SK-N-SH treated with all-trans-retinoic acid at 6 μM for 48 hours (cell line): Measurements from ENCODE around the gene C13orf46.

Experiments
- ATAC-seq: fragments of 200-7000 bp; cut with Tn5 transposase; 3 replicates; pipeline ENCODE4 v1.9.1; 2020; ENCODE audit warnings: mild to moderate bottlenecking, moderate library complexity
- ARNTL ChIP-seq: fragments of 450-650 bp; formaldehyde crosslinking; IDR thresholded peaks from 2 replicates; pipeline ENCODE4 v1.5.0; 2020; ENCODE audit warnings: low read depth, mild to moderate bottlenecking, moderate library complexity, borderline replicate concordance
- BACH2 ChIP-seq: fragments of 250-450 bp; sonication (Bioruptor Pico); IDR thresholded peaks from 2 replicates; pipeline ENCODE4 v1.9.0; 2021; ENCODE audit warnings: mild to moderate bottlenecking, borderline replicate concordance
- CSDC2 ChIP-seq: fragments of 250-450 bp; sonication (Bioruptor Pico); IDR thresholded peaks from 2 replicates; pipeline ENCODE4 v1.5.0; 2020; ENCODE audit warnings: mild to moderate bottlenecking, moderate library complexity
- ESRRG ChIP-seq: fragments of 250-450 bp; sonication (Bioruptor Pico); IDR thresholded peaks from 2 replicates; pipeline ENCODE4 v1.6.1; 2021; ENCODE audit warnings: mild to moderate bottlenecking
- GLIS3 ChIP-seq: fragments of 250-450 bp; sonication (Bioruptor Pico); IDR thresholded peaks from 2 replicates; pipeline ENCODE4 v1.5.0; 2020; ENCODE audit warnings: mild to moderate bottlenecking, moderate library complexity
- ISL1 ChIP-seq: fragments of 250-450 bp; sonication (Bioruptor Pico); IDR thresholded peaks from 2 replicates; pipeline ENCODE4 v2.1.2; 2022; ENCODE audit warnings: mild to moderate bottlenecking, moderate library complexity
- OSR1 ChIP-seq: fragments of 250-450 bp; sonication (Bioruptor Pico); IDR thresholded peaks from 2 replicates; pipeline ENCODE4 v1.8.0; 2022; ENCODE audit warnings: moderate library complexity, mild to moderate bottlenecking, inconsistent platforms
- PPARA ChIP-seq: fragments of 250-450 bp; sonication (Bioruptor Pico); IDR thresholded peaks from 2 replicates; pipeline ENCODE4 v1.5.0; 2020; ENCODE audit warnings: mild to moderate bottlenecking, borderline replicate concordance
- SNAI2 ChIP-seq: fragments of 250-450 bp; sonication (Bioruptor Pico); IDR thresholded peaks from 2 replicates; pipeline ENCODE4 v1.5.0; 2020; ENCODE audit warnings: mild to moderate bottlenecking, moderate library complexity
- TCF4 ChIP-seq: fragments of 250-450 bp; sonication (Bioruptor Pico); IDR thresholded peaks from 2 replicates; pipeline ENCODE4 v1.8.0; 2021; ENCODE audit warnings: mild to moderate bottlenecking, moderate library complexity, borderline replicate concordance
- TOX ChIP-seq: fragments of 250-450 bp; sonication (Bioruptor Pico); IDR thresholded peaks from 2 replicates; pipeline ENCODE4 v1.8.0; 2021; ENCODE audit warnings: mild to moderate bottlenecking, moderate library complexity, borderline replicate concordance
- ZFP30 ChIP-seq: fragments of 450-650 bp; formaldehyde crosslinking; IDR thresholded peaks from 2 replicates; pipeline ENCODE4 v1.5.0; 2022; ENCODE audit warnings: mild to moderate bottlenecking, moderate library complexity
- ZNF565 ChIP-seq: fragments of 450-650 bp; formaldehyde crosslinking; conservative IDR thresholded peaks from 2 replicates; pipeline ENCODE4 v1.5.0; 2020; ENCODE audit warnings: low read depth, mild to moderate bottlenecking, moderate library complexity
- ZNF70 ChIP-seq: fragments of 450-650 bp; formaldehyde crosslinking; IDR thresholded peaks from 2 replicates; pipeline ENCODE4 v1.5.0; 2020; ENCODE audit warnings: mild to moderate bottlenecking, moderate library complexity
- ZNF8 ChIP-seq: fragments of 450-650 bp; formaldehyde crosslinking; IDR thresholded peaks from 2 replicates; pipeline ENCODE4 v1.5.0; 2020; ENCODE audit warnings: mild to moderate bottlenecking, moderate library complexity
- TF ChIP-seq, protein P1 (sequence below): fragments of 250-450 bp; sonication (Bioruptor Pico); IDR thresholded peaks from 2 replicates; pipeline ENCODE4 v1.8.0; 2020; ENCODE audit warnings: mild to moderate bottlenecking, moderate library complexity, borderline replicate concordance
- TF ChIP-seq, protein P2 (sequence below): fragments of 250-450 bp; sonication (Bioruptor Pico); IDR thresholded peaks from 2 replicates; pipeline ENCODE4 v1.5.0; 2020; ENCODE audit warnings: mild to moderate bottlenecking, moderate library complexity
- TF ChIP-seq, protein P3 (sequence below): fragments of 250-450 bp; sonication (Bioruptor Pico); IDR thresholded peaks from 2 replicates; pipeline ENCODE4 v1.5.1; 2021; ENCODE audit warnings: mild to moderate bottlenecking, moderate library complexity
- TF ChIP-seq, protein P4 (sequence below): fragments of 250-450 bp; sonication (Bioruptor Pico); IDR thresholded peaks from 2 replicates; pipeline ENCODE4 v1.8.0; 2021; ENCODE audit warnings: low read depth, mild to moderate bottlenecking, moderate library complexity, borderline replicate concordance
- TF ChIP-seq, protein P5 (sequence below): fragments of 250-450 bp; sonication (Bioruptor Pico); IDR thresholded peaks from 2 replicates; pipeline ENCODE4 v1.5.1; 2020; ENCODE audit warnings: low read depth, mild to moderate bottlenecking, moderate library complexity

Gene C13orf46

DNA sequence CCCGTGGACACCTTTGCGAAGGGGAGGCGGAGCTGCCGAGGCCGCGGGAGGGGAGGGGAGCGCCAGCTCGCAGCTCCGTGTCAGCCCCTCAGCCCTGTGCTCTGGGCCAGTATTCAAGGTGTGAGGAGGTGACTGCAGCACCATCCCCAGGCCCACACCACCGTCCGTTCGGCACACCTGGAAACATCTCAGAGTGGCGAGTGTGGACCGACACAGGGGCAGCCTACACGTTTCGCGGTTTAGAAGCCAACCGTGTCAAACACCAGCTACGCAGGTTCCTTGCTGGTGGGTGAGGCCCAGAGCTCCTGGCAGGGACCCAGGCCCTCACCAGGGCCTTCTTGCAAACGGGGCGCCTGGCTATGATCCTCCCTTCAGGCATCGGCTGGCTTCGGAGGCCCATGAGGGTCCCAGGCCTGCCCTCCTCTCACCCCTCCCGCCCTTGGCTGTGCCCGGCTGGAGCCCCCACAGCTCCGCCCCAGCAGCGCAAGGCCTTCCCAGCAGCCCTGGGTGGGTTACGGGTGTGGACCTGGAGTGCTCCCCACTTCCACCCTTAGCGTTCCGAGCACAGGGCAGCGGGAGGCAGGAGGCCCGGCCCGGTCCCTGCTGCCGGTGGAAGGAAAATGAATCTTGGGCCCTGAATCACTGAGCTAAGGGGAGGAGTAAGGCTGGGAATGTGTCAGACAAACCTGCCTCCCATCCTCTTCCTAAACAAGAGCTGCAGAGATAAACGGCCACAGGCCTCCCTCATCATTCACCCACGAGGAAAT is 1.2 kb downstream of the C13orf46 start (continued):
- TF ChIP-seq, protein P1, sequence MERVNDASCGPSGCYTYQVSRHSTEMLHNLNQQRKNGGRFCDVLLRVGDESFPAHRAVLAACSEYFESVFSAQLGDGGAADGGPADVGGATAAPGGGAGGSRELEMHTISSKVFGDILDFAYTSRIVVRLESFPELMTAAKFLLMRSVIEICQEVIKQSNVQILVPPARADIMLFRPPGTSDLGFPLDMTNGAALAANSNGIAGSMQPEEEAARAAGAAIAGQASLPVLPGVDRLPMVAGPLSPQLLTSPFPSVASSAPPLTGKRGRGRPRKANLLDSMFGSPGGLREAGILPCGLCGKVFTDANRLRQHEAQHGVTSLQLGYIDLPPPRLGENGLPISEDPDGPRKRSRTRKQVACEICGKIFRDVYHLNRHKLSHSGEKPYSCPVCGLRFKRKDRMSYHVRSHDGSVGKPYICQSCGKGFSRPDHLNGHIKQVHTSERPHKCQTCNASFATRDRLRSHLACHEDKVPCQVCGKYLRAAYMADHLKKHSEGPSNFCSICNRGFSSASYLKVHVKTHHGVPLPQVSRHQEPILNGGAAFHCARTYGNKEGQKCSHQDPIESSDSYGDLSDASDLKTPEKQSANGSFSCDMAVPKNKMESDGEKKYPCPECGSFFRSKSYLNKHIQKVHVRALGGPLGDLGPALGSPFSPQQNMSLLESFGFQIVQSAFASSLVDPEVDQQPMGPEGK (CRISPR knock-in tag): no peak
- TF ChIP-seq ARNTL (CRISPR knock-in tag): no peak
- TF ChIP-seq ISL1 (CRISPR knock-in tag): no peak
- no peak for TF ChIP-seq ZNF70 (CRISPR knock-in tag)
- no peak for TF ChIP-seq TOX (CRISPR knock-in tag)
- TF ChIP-seq SNAI2 (CRISPR knock-in tag): no peak
- TF ChIP-seq, all 23 proteins: peak for 0

DNA sequence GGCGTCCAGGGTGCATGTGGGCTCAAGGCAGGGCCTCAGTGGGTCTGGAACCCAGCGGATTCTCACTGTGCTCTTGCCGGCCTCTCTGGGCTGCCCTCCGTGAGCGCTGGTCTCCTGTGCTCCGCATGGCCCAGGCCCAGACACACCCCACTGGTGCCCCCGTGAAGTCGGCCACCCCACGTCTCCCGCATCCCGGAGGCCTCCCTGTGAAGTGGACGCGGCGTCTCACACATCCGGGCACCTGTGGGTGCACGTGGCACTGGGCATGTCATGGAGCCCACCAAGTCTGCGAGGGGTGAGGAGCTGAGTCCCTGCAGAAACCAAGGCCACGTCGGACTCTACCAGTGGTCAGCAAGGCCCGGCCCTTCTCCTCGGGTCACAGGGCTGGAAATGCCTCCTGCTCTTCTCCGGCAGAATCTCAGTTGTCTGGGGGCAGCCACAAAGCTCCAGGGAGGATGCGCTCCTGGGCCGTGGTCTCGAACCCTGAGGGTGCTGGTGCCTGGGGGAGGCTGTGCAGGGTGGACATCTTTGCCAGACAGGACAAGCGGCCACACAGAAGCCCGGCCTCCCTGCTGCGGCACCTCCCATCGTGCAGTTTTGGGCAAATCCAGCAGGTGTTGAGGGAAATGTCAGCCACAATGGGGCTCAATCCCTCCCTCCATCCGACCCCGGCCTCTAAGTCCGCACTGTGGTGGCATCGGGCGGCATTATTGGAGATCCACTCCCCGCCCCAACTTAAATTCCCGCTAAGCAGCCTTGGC is 2.2 kb downstream of the C13orf46 start:
- TF ChIP-seq ZNF8 (CRISPR knock-in tag) (no peak), ARNTL (CRISPR knock-in tag) (no peak), GLIS3 (no peak), PPARA (CRISPR knock-in tag) (no peak)
- TF ChIP-seq, protein P2, sequence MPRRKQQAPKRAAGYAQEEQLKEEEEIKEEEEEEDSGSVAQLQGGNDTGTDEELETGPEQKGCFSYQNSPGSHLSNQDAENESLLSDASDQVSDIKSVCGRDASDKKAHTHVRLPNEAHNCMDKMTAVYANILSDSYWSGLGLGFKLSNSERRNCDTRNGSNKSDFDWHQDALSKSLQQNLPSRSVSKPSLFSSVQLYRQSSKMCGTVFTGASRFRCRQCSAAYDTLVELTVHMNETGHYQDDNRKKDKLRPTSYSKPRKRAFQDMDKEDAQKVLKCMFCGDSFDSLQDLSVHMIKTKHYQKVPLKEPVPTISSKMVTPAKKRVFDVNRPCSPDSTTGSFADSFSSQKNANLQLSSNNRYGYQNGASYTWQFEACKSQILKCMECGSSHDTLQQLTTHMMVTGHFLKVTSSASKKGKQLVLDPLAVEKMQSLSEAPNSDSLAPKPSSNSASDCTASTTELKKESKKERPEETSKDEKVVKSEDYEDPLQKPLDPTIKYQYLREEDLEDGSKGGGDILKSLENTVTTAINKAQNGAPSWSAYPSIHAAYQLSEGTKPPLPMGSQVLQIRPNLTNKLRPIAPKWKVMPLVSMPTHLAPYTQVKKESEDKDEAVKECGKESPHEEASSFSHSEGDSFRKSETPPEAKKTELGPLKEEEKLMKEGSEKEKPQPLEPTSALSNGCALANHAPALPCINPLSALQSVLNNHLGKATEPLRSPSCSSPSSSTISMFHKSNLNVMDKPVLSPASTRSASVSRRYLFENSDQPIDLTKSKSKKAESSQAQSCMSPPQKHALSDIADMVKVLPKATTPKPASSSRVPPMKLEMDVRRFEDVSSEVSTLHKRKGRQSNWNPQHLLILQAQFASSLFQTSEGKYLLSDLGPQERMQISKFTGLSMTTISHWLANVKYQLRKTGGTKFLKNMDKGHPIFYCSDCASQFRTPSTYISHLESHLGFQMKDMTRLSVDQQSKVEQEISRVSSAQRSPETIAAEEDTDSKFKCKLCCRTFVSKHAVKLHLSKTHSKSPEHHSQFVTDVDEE (CRISPR knock-in tag): no peak
- no peak for ATAC-seq

DNA sequence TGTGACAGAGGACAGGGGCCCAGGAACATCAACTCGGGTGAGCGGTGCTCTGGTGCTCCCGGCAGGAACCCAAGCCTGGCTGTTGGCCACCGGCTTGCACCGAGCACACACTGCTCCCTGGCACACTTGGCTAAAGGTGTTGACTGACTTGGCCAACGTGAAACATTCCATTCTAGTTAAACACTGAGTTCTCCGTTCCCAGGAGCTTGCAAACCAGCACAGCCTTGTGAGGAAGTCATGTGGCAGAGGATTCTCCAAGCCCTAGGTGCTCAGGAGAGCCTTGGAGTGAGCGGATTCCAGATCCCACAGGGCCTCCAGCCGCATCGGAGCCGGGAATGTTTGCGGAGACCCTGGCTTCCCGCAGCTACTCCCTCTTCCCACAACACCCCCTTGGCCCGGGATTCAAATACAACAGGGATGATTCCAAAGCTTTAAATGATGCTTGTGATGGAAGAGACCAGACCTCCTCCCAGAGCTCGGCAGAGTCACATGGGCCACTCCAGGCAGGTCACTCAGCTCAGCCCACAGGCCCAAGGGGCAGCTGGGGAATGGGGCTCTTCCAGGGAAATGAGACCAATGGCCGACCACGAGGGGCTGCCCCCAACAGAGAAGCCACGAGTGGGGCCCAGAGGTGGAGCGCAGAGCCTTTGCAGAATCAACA is 2.9 kb downstream of the C13orf46 start:
- TF ChIP-seq TCF4 (CRISPR knock-in tag) (no peak), OSR1 (CRISPR knock-in tag) (no peak), ZFP30 (CRISPR knock-in tag) (no peak), GLIS3 (no peak), PPARA (CRISPR knock-in tag) (no peak), ZNF8 (CRISPR knock-in tag) (no peak), ZNF70 (CRISPR knock-in tag) (no peak), ESRRG (CRISPR knock-in tag) (no peak), BACH2 (no peak)
- TF ChIP-seq, protein P3, sequence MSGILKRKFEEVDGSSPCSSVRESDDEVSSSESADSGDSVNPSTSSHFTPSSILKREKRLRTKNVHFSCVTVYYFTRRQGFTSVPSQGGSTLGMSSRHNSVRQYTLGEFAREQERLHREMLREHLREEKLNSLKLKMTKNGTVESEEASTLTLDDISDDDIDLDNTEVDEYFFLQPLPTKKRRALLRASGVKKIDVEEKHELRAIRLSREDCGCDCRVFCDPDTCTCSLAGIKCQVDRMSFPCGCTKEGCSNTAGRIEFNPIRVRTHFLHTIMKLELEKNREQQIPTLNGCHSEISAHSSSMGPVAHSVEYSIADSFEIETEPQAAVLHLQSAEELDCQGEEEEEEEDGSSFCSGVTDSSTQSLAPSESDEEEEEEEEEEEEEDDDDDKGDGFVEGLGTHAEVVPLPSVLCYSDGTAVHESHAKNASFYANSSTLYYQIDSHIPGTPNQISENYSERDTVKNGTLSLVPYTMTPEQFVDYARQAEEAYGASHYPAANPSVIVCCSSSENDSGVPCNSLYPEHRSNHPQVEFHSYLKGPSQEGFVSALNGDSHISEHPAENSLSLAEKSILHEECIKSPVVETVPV (CRISPR knock-in tag): no peak
- TF ChIP-seq, protein P4, sequence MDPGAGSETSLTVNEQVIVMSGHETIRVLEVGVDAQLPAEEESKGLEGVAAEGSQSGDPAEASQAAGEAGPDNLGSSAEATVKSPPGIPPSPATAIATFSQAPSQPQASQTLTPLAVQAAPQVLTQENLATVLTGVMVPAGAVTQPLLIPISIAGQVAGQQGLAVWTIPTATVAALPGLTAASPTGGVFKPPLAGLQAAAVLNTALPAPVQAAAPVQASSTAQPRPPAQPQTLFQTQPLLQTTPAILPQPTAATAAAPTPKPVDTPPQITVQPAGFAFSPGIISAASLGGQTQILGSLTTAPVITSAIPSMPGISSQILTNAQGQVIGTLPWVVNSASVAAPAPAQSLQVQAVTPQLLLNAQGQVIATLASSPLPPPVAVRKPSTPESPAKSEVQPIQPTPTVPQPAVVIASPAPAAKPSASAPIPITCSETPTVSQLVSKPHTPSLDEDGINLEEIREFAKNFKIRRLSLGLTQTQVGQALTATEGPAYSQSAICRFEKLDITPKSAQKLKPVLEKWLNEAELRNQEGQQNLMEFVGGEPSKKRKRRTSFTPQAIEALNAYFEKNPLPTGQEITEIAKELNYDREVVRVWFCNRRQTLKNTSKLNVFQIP (CRISPR knock-in tag): no peak
- no peak for ATAC-seq

DNA sequence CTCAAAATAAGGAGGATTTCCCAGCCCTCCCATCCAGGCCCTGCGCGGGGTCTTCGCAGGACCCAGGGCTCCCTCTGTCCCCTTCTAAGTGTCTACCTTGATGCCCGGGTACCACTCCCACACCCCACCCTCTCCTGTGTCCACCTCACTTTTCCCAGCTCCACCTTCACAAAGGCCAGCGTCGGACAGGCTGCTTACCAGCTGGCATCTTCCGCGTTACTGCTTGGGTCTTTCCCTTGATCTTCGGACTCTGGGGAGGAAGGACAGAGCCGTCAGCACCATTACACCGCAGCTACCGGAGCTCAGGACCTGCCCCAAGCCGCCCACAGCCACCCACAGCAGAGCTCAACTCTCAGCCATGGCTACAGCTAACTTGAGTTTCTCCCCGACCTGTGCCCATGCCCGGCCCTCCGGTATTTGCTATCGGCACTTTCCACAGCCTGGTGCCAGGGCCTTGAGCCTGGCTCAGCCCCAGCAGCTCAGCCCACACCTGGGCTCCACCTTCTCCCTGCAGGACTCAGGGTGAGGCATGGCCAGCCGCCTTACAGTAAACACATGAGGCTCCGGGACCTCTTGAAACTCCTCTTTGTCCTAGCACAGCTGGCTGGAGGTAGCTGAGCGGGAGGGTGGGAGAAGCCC is 3.8 kb downstream of the C13orf46 start:
- no peak for ATAC-seq
- TF ChIP-seq BACH2: no peak
- TF ChIP-seq ZNF70 (CRISPR knock-in tag): no peak
- TF ChIP-seq CSDC2: no peak
- TF ChIP-seq TCF4 (CRISPR knock-in tag): no peak
- no peak for TF ChIP-seq SNAI2 (CRISPR knock-in tag)
- no peak for TF ChIP-seq ZNF8 (CRISPR knock-in tag)
- TF ChIP-seq, protein P2 (CRISPR knock-in tag): no peak
- TF ChIP-seq, protein P5, sequence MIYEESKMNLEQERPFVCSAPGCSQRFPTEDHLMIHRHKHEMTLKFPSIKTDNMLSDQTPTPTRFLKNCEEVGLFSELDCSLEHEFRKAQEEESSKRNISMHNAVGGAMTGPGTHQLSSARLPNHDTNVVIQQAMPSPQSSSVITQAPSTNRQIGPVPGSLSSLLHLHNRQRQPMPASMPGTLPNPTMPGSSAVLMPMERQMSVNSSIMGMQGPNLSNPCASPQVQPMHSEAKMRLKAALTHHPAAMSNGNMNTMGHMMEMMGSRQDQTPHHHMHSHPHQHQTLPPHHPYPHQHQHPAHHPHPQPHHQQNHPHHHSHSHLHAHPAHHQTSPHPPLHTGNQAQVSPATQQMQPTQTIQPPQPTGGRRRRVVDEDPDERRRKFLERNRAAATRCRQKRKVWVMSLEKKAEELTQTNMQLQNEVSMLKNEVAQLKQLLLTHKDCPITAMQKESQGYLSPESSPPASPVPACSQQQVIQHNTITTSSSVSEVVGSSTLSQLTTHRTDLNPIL: no peak
- no peak for TF ChIP-seq ZNF565 (CRISPR knock-in tag)
- TF ChIP-seq ISL1 (CRISPR knock-in tag): no peak
- no peak for TF ChIP-seq GLIS3
